Measurements from ENCODE around the gene HSP90AB1.

Gene HSP90AB1

DNA sequence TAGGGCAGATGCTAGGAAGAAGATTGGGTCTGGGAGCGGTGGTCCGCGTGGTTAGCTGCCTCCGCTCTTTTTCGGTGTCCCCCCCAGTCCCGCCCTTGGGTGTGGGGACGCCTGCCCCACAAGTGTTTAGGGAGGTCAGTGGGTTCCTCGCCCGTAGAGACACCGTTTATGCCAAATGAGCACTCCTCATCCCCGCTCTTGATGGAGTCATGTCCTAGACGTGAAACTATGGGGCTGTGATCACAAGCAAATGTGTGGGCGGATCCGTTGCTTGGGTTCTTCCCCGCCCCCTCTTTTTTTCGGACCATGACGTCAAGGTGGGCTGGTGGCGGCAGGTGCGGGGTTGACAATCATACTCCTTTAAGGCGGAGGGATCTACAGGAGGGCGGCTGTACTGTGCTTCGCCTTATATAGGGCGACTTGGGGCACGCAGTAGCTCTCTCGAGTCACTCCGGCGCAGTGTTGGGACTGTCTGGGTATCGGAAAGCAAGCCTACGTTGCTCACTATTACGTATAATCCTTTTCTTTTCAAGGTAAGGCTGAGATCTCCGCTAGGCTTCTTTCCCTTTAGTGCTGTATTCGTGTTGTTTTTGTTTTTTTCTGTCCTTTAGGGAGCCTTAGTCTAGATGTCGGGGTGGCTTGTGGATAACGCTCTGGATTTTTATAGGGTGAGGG lies at the start of gene HSP90AB1:
TSS of gene HSP90AB1 (plus strand) at position 439 of the 675 bp plus-strand sequence. CDS start 1,529 bp downstream, outside the sequence.
- DNase-seq: peak; percentile 87

DNA sequence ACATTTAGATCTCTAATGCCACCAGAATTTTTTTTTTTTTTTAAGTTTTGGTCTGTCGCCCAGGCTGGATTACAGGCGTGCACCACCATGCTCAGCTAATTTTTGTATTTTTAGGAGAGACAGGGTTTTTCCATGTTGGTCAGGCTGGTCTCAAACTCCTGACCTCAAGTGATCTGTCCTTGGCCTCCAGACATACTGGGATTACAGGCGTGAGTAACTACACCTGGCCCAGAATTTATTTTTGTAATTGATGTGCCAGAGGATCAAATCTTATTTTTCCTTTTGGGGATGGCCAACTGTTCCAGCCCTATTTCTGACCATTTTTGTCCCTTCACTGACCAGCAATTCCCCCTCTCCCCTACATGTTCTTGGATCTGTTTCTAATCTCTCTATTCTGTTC lies 48.2 kb upstream of the HSP90AB1 start:
- DNase-seq: no peak

DNA sequence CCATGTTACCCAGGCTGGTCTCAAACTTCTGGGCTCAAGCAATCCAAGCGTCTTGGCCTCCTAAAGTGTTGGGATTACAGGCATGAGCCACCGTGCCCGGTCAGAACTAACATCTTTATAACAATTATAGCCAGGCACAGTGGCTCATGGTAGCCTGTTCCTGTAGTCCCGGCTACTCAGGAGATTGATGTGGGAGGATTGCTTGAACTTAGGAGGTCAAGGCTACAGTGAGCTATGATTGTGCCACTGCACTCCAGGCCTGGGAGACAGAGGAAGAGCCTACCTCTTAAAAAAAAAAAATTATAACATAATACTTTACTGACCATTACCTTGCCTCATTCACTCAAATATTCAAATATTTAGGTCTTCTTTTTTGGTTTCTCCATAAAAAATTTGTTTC lies 47.0 kb upstream of the HSP90AB1 start:
- no peak for DNase-seq

DNA sequence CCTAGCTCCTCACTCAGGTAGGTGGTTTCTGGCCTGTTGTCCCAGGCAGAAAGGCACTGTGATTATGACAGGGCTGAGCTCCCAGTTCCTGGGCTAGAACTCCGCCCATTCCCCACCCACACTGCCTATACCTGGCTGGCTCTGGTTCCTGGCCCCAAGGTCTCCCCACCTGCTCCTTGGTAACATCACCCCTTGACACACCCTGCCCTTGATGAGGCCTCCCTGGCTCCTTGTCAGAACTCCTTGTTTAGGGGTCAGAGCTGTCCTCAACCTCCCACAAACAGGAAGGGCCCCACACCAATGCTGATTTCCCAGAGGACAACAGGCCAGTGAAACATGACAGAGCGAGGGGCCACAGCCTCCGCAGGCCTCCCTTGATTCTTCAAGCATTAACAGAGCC lies 45.7 kb upstream of the HSP90AB1 start:
- DNase-seq: no peak

DNA sequence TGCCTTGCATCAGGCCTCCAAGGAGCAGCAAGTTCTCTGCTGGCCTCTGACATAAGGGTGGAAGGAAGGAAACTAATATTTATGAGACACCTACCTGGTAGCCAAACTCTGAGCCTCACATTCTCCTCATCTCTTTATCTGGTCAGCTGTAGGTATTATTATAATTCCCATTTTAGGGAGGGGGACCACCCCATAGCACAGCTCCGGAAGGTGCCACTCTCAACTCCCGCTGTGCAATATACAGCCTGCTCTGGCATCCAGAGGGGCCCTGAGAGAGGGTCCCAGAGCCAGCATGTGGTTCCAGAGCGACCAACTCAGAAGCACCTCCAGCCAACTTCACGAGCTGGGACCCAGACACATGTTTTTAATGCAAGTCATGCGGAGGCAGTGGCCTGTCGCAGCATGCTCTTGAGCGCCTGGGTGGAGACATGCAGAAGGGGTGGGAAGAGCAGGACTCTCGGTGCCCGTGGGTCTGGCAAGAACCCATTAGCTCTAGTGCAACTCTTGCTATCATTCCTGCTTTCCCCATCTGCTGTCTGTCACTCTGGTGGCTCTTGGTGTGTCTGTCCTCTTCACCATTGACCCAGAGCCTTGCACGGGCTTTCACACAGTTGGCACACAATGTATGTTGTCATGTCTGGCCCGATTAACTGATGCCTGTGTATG lies 45.1 kb upstream of the HSP90AB1 start:
- DNase-seq: no peak

DNA sequence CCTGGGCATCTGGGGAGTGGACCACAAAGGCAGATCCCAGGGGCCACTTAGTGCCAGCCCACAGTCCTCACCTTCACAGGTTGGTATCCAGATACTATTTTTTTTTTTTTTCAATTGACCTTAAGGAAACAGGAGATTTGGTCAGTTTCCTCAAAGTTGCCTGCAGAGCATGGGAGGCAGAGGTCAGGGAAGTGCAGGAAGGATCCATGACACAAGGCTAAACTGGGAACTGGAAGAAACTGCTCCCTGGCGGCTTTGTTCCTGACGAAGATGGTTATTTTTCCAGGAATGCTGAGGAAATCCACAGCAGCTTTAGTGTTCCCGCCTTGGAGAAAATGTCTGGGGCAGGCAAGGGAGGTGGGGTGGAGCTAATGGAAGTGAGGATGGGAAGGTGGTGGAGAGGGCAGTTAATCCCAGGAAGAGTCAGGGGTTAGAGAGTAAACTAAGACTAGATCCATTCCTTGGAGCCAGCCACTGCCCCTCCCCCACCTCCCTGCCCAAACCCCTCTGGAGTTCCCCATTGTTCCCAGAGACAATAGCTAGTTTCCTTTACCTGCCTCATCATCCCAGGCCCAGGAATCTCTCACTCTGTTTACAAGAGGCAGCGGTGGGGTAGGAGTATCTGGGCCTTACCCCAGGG lies 44.4 kb upstream of the HSP90AB1 start:
- no peak for DNase-seq

DNA sequence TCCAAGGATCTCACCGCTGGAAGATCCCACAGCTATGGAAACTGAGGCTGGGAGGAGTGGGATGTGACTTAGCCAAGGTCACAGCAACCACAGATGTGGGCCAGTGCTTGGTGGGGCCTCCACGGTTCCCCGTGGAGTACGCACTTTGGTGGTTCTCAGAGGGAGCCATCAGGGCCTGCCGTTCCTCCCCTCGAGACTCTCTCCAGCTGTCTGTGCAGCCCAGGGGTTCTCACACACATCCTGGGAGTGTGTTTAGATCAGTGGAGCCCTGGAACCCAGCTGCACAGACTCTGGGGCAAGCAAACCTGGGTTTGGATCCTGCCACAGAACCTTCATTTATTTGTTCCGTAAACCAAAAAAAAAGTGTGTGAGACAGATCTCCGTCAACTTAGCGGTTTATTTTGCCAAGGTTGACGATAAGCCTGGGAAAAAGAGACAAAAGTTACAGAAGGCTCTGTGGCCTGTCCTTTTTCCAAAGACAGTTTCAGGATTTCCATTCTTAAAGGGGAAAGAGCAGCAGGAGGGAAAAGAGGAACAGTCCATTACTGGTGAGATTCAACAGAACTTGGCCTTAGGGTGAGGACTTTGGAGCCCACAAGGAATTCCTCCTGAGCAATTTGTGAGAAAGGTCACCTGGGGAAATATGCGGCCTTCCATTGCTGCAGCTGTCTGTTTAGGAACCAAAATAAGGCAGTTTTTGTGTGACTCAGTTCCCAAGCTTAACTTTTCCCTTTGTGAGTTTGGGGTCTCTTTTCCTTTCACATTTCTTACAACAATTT lies 43.7 kb upstream of the HSP90AB1 start:
- no peak for DNase-seq

DNA sequence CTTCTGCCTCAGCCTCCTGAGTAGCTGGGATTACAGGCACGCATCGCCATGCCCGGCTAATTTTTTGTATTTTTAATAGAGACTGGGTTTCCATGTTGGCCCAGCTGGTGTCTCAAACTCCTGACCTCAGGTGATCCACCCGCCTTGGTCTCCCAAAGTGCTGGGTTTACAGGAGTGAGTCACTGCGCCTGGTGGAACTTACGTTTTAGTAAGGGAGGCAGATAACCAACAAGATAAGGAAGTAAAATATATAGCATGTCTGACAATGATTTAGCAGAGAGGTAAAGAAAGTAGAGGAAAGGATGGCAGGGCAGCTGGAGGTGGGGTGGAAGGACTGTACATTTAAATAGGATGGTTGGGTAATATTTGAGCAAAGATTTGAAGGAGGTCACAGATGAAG lies 42.9 kb upstream of the HSP90AB1 start:
- DNase-seq: no peak

DNA sequence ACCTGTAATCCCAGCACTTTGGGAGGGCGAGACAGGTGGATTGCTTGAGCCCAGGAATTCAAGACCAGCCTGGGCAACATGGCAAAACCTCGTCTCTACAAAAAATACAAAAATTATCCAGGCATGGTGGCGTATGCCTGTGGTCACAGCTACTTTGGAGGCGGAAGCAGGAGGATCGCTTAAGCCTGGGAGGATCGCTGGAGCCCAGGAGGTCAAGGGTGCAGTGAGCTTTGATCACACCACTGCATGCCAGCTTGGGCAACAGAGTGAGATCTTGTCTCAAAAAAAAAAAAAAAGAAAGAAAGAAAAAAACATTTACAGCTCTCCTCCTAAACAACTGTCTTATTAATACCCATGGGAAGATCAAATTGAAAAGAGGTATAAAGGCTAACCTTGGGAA lies 38.9 kb upstream of the HSP90AB1 start:
- no peak for DNase-seq

DNA sequence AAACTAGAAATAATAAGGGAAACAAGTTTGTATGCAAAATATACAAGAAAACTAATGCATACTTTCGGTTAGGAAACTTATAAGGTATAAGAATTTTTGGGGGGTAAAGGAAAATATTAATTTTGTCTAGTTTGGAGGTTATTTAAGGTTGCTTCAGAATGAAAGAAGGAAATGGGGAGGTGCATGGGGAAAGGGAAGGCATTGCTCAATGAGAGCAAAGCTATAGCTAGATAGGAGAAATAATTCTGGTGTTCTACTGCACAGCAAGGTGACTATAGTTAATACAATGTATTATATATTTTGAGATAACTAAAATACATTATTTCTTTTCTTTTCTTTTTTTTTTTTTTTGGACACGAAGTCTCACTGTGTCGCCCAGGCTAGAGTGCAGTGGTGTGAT lies 35.6 kb upstream of the HSP90AB1 start:
- no peak for DNase-seq

DNA sequence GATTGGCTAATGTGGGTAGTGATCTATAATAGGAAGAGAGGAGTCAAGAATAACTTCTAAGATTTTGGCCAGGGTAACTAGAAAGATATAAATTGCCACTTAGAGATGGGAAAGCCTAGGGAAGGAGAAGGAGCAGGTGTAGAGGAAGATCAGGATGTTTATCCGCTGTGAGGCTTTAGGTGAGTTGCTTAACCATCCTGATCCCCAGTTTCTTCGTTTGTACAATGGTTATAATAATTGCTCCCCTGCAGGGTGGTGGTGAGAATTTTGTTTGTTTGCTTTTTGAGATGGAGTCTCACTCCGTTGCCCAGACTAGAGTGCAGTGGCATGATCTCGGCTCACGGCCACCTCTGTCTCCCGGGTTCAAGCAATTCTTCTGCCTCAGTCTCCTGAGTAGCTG lies 32.6 kb upstream of the HSP90AB1 start:
- no peak for DNase-seq

DNA sequence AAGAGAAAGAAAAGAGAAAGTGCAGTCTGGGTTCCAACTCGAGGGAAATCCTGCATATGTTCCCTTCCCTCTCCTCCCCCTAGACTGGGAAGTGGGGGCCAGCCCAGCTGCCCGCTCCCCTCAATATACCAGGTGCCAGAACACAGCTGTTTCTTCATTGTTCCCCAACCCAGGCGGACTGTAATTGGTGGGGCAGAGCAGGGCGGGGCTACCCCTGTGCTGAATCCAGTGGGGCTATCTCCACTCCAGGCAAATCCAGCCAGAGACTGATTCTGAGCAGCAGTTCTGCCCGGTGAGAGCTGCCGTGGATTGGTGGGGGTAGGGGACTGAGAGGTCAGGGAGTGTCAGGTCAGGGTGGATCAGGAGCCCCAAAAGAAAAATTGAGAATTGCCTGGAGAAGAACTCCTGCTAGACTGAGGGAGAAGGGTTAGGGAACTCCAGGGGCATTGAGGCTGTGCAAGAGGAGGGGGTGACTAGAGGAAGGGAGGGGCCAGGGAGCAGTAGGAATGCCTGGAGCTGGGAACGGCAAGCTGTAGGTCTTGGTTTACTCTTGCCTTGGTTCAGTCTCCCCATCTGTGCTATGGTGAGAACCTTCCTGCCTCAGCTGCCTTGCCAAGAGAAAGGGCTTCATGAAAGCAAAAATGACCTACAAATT lies 30.1 kb upstream of the HSP90AB1 start, which contains the start of gene MYMX:
TSS of gene MYMX (plus strand) at position 250 of the 655 bp plus-strand sequence. CDS start 546 bp downstream, outside the sequence.
- peak; percentile 35 for DNase-seq

DNA sequence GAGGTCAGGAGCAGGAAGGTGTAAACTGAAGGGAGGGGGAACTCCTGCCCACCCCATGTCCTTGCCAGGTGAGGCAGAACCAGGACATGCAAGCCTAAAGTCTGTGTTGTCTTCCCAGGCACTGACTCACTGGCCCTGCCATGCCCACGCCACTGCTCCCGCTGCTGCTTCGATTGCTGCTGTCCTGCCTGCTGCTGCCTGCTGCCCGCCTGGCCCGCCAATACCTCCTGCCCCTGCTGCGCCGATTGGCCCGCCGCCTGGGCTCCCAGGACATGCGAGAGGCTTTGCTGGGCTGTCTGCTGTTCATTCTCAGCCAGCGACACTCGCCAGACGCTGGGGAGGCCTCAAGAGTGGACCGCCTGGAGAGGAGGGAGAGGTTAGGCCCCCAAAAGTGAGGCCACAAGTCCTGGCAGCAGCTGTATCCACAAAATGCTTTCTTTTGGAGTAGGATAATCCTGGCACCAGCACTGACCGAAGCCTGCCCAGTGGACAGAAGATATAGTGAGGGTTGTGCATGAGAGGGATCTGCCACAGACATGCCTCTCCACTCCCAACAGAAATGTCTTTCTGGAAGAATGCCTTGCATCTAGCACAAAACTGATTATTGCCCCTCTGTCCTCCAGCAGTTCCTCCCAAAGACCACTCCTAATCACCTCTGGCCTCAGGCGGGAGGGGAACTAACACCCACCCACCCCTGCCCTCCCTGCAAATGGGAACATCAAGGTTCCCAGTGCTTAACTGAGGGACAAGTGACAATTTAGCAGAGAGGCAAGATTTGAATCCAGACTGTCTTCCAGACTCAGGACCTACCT lies 29.4 kb upstream of the HSP90AB1 start:
- DNase-seq: no peak

DNA sequence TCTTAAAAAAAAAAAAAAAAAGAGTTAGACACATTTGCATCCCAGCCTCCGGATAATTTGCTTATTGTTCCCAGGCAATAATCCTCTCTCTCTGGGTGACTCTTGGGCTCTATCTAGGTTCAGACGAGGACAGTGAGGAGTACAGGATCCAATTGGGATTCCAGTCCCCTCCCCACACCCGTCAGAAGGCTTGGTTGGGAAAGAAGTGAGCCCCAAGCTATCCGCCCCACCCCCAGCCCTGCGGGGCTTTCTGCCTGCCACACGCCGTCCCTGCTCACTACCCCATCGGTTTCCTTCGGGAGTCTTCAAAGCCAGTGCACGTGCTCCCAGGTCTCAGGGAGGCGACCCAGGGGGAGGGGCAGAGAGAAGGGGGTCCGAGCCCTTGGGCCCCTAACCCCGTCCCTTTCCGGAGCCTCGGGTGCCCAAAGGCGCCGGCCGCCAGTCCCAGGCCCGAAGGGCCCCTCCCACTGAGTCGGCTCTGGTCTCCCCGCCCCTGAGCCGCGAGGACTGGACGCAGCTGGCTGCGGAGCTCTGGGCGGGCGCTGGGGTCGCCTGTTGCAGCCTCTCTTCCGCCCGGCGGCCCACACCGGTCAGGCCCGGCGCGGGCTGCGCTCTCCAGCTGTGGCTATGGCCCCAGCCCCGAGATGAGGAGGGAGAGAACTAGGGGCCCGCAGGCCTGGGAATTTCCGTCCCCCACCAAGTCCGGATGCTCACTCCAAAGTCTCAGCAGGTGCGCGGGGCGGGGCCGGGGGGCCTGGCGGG lies 27.7 kb upstream of the HSP90AB1 start:
- no peak for DNase-seq

DNA sequence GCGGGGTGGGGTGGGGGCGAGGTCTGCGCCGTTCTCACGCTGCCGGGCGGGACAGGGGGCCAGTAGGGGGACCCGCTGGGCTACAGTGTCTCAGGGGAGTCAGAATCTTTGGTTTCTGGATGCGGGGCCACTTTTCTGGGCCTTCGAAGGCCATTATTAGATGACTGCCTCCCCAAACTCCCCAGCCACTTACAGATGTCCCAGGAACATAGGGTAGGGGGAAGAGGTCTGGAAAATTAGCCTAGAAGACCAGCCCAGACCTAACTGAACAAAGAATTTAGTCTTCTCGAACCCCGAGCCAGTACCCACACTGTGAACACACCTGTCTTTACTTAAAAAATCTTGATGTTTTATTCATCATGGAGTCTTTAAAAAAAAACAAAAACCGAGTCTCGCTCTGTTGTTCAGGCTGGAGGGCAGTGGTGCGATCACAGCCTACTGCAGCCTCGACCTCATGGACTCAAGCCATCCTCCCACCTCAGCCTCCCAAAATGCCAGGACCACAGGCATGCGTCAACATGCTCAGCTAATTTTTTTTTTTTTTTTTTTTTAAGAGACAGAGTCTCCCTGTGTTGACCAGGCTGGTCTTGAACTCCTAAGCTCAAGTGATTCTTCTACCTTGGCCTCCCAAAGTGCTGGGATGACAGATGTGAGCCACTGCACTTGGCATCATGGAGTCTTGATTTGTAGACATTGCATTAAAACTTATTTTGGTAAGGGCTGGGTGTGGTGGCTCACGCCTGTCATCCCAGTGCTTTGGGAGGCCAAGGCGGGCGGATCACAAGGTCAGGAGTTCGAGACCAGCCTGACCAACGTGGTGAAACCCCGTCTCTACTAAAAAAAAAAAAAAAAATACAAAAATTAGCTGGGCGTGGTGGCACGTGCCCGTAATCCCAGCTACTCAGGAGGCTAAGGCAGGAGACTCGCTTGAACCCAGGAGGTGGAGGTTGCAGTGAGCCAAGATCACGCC lies 26.8 kb upstream of the HSP90AB1 start:
- DNase-seq: no peak

DNA sequence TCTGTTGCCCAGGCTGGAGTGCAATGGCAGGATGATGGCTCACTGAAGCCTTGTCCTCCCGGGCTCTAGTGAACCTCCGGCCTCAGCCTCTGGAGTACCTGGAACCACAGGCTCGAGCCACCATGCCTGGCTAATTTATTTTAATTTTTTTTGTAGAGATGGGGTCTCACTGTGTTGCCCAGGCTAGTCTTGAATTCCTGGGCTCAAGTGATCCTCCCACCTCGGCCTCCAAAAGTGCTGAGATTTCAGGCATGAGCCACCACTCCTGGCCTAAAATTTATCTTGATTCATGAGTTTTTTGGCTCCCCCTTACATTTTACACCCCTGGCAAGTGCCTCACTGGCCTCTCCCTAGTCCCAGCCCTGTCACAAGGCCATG lies 26.0 kb upstream of the HSP90AB1 start:
- DNase-seq: no peak

DNA sequence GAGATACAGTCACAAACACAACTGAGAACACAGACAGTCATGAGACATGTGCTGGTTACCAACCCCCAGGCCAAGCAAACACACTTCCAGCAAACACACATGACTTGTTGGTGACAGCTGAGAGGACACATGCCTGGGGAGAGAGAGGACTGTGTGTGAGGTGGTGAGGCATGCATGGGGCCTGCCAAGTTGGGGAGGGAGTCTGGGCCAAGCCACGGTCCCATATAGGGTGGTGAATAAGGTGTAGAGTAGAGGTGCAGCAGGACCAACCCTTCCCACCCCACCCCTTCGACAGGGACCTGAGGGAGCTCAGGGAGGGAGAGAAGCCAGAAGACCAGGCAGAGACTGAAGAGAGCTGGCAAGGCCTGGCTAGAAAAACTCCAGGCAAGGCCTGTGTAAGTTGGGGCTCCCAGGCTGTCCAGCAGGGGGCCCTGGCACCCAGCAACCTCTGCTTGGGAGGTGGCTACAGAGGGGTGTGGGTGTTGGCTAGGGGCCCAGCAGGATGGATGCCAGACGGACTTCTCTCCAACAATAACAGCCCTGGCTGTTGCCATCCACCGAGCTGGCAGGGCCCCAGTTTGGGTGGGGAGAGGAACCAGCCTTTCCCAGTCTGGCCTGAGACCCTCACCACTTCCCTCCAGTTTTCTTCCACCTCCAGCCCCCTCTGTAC lies 25.5 kb upstream of the HSP90AB1 start:
- DNase-seq: no peak

DNA sequence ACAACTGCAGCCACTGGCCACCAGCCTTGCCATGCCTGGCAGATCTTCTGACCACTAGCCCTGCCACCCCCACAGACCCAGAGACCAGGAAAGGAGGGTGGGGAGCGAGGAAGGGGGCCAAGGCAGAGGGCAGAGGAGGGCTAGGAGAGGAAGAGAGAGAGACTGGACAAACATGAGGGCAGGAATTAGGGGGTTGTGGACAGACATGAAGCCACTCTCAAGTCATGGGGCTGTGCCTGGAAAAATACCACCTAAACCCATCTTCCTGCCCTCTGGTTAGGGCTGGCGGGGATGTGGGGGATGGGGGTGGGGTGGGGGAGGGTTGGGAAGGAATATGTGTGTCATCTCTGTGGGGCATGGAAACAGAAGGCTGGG lies 25.0 kb upstream of the HSP90AB1 start:
- no peak for DNase-seq
